ENCODE results near the gene DLG5. TPM values are rescaled to one million over a fixed set of nuclear protein-coding genes. Genes with fewer than 3 reads are reported as not detected.

Gene DLG5
- polyA plus RNA-seq (2013, experiment 1 of 2): 35.0 TPM
- polyA plus RNA-seq (2013, experiment 2 of 2): 33.7 TPM

GRCh38 chr10:77926566-77927401 is at the start of gene DLG5:
DLG5 (minus strand) TSS chr10:77926755; CDS start chr10:77926520, 235 bp downstream.
- H3K27me3 ChIP-seq (ENCODE audit: control insufficient read depth in 1 of 2, insufficient read depth in 1 of 2, low read length in 2 of 2): peaks cover 0 to 4% of the 10 kb centered on the region in 2 experiments
- no peaks in the 10 kb centered on the region for H3K9me3 ChIP-seq (ENCODE audit: control insufficient read depth, low read length)
- peak within 1 kb of the TSS; percentile 90 to 93 for H3K4me3 ChIP-seq (ENCODE audit: insufficient read depth in 1 of 2, low read depth in 1 of 2, low read length in 2 of 2)
- H2AFZ ChIP-seq (ENCODE audit: low read depth, low read length): peak within 1 kb of the TSS; percentile 77
- peak; percentile 55 for DNase-seq
- peak within 1 kb of the TSS; percentile 92 for H3K9ac ChIP-seq (ENCODE audit: low read length)
- peak within 1 kb of the TSS; percentile 39 for H2BK5ac ChIP-seq (ENCODE audit: low read depth, low read length, poor library complexity, severe bottlenecking)
- no peak within 1 kb of the TSS for H3K27ac ChIP-seq (ENCODE audit: low read length, poor library complexity, severe bottlenecking)
- H3K14ac ChIP-seq (ENCODE audit: low read length in 2 of 2): peak within 1 kb of the TSS in 1 of 2 experiments; percentile 96
- peak within 1 kb of the TSS in 1 of 2 experiments; percentile 91 for H3K23ac ChIP-seq (ENCODE audit: low read length in 2 of 2)
- H3K18ac ChIP-seq (ENCODE audit: low read depth in 1 of 2, low read length in 2 of 2): peak within 1 kb of the TSS; percentile 93 to 98
- peak within 1 kb of the TSS; percentile 84 for H4K8ac ChIP-seq (ENCODE audit: low read length)
- peak within 1 kb of the TSS; percentile 94 for H2BK15ac ChIP-seq (ENCODE audit: low read depth, poor library complexity, severe bottlenecking)
- whole genome bisulfite sequencing: 0% methylated on average over 7 of the region's 95 CpGs
- H3K4me1 ChIP-seq (ENCODE audit: control insufficient read depth, insufficient read depth, low read depth, low read length): peaks cover 16% of the 10 kb centered on the region
- peak within 1 kb of the TSS; percentile 81 for H3K4me2 ChIP-seq (ENCODE audit: low read length, poor library complexity, severe bottlenecking)
- no peak within 1 kb of the TSS for H2AK5ac ChIP-seq (ENCODE audit: low read length, severe bottlenecking)
- H4K91ac ChIP-seq (ENCODE audit: low read length): peak within 1 kb of the TSS; percentile 67
- H3K4ac ChIP-seq (ENCODE audit: low read depth in 1 of 2, low read length in 2 of 2): peak within 1 kb of the TSS; percentile 80 to 92
- peaks cover 13% of the 10 kb centered on the region for H3K79me1 ChIP-seq (replicated peaks; ENCODE audit: low read length, poor library complexity, severe bottlenecking)
- peak within 1 kb of the TSS; percentile 87 for H2BK120ac ChIP-seq (ENCODE audit: low read depth, low read length)
- peaks cover 0 to 7% of the 10 kb centered on the region in 2 experiments for H3K36me3 ChIP-seq (ENCODE audit: control insufficient read depth in 1 of 2, insufficient read depth in 2 of 2, low read depth in 1 of 2, low read length in 2 of 2)
- H2BK12ac ChIP-seq (ENCODE audit: low read length in 2 of 2): peak within 1 kb of the TSS; percentile 76 to 95

- Histone ChIP-seq H3K18ac (ENCODE audit: low read depth in 1 of 2, low read length in 2 of 2) (no peak overlapping the region), H3K4ac (ENCODE audit: low read depth in 1 of 2, low read length in 2 of 2) (no peak overlapping the region), H3K14ac (ENCODE audit: low read length in 2 of 2) (no peak overlapping the region), H4K8ac (ENCODE audit: low read length) (peak overlapping the region; percentile 69), H3K27ac (ENCODE audit: low read length, poor library complexity, severe bottlenecking) (no peak overlapping the region), H3K79me1 (replicated peaks; ENCODE audit: low read length, poor library complexity, severe bottlenecking) (peaks cover 3% of the 10 kb centered on the region), H3K9me3 (ENCODE audit: control insufficient read depth, low read length) (no peaks in the 10 kb centered on the region), H3K4me2 (ENCODE audit: low read length, poor library complexity, severe bottlenecking) (no peak overlapping the region), H3K4me3 (ENCODE audit: insufficient read depth in 1 of 2, low read depth in 1 of 2, low read length in 2 of 2) (no peak overlapping the region), H2AFZ (ENCODE audit: low read depth, low read length) (no peak overlapping the region), H2BK5ac (ENCODE audit: low read depth, low read length, poor library complexity, severe bottlenecking) (no peak overlapping the region), H2AK5ac (ENCODE audit: low read length, severe bottlenecking) (no peak overlapping the region), H2BK12ac (ENCODE audit: low read length in 2 of 2) (peak overlapping the region in 1 of 2 experiments; percentile 6), H2BK120ac (ENCODE audit: low read depth, low read length) (no peak overlapping the region), H3K23ac (ENCODE audit: low read length in 2 of 2) (no peak overlapping the region), H2BK15ac (ENCODE audit: low read depth, poor library complexity, severe bottlenecking) (no peak overlapping the region), H3K27me3 (ENCODE audit: control insufficient read depth in 1 of 2, insufficient read depth in 1 of 2, low read length in 2 of 2) (no peaks in the 10 kb centered on the region), H3K36me3 (ENCODE audit: control insufficient read depth in 1 of 2, insufficient read depth in 2 of 2, low read depth in 1 of 2, low read length in 2 of 2) (peaks cover 46 to 52% of the 10 kb centered on the region in 2 experiments), H4K91ac (ENCODE audit: low read length) (no peak overlapping the region), H3K9ac (ENCODE audit: low read length) (peak overlapping the region; percentile 12), H3K4me1 (ENCODE audit: control insufficient read depth, insufficient read depth, low read depth, low read length) (peaks cover 9% of the 10 kb centered on the region)
- DNase-seq: no peak
- WGBS: 94% methylated on average over 9 of the region's 9 CpGs
These were observed 48.6 kb upstream of the DLG5 start for GRCh38 chr10:77975086-77975666.

- no peak overlapping the region for H3K4ac ChIP-seq (ENCODE audit: low read depth in 1 of 2, low read length in 2 of 2)
- no peak overlapping the region for H3K14ac ChIP-seq (ENCODE audit: low read length in 2 of 2)
- no peak overlapping the region for H4K91ac ChIP-seq (ENCODE audit: low read length)
- H3K23ac ChIP-seq (ENCODE audit: low read length in 2 of 2): no peak overlapping the region
- H3K9me3 ChIP-seq (ENCODE audit: control insufficient read depth, low read length): no peaks in the 10 kb centered on the region
- no peak overlapping the region for H2BK5ac ChIP-seq (ENCODE audit: low read depth, low read length, poor library complexity, severe bottlenecking)
- WGBS: 69% methylated on average over 8 of the region's 8 CpGs
- H3K4me1 ChIP-seq (ENCODE audit: control insufficient read depth, insufficient read depth, low read depth, low read length): peaks cover 9% of the 10 kb centered on the region
- H3K27ac ChIP-seq (ENCODE audit: low read length, poor library complexity, severe bottlenecking): no peak overlapping the region
- H2BK15ac ChIP-seq (ENCODE audit: low read depth, poor library complexity, severe bottlenecking): no peak overlapping the region
- H3K36me3 ChIP-seq (ENCODE audit: control insufficient read depth in 1 of 2, insufficient read depth in 2 of 2, low read depth in 1 of 2, low read length in 2 of 2): peaks cover 40 to 46% of the 10 kb centered on the region in 2 experiments
- H2BK12ac ChIP-seq (ENCODE audit: low read length in 2 of 2): no peak overlapping the region
- DNase-seq: peak; percentile 60
- H3K4me2 ChIP-seq (ENCODE audit: low read length, poor library complexity, severe bottlenecking): no peak overlapping the region
- H2AFZ ChIP-seq (ENCODE audit: low read depth, low read length): no peak overlapping the region
- no peak overlapping the region for H3K4me3 ChIP-seq (ENCODE audit: insufficient read depth in 1 of 2, low read depth in 1 of 2, low read length in 2 of 2)
- no peak overlapping the region for H2BK120ac ChIP-seq (ENCODE audit: low read depth, low read length)
- H2AK5ac ChIP-seq (ENCODE audit: low read length, severe bottlenecking): no peak overlapping the region
- no peaks in the 10 kb centered on the region for H3K27me3 ChIP-seq (ENCODE audit: control insufficient read depth in 1 of 2, insufficient read depth in 1 of 2, low read length in 2 of 2)
- no peak overlapping the region for H3K18ac ChIP-seq (ENCODE audit: low read depth in 1 of 2, low read length in 2 of 2)
- peak overlapping the region; percentile 12 for H3K9ac ChIP-seq (ENCODE audit: low read length)
- peaks cover 3% of the 10 kb centered on the region for H3K79me1 ChIP-seq (replicated peaks; ENCODE audit: low read length, poor library complexity, severe bottlenecking)
- H4K8ac ChIP-seq (ENCODE audit: low read length): no peak overlapping the region
These were observed 48.0 kb upstream of the DLG5 start for GRCh38 chr10:77974396-77975074.

- no peaks in the 10 kb centered on the region for H3K9me3 ChIP-seq (ENCODE audit: control insufficient read depth, low read length)
- no peak overlapping the region for H2AK5ac ChIP-seq (ENCODE audit: low read length, severe bottlenecking)
- no peak overlapping the region for H2BK5ac ChIP-seq (ENCODE audit: low read depth, low read length, poor library complexity, severe bottlenecking)
- H3K27ac ChIP-seq (ENCODE audit: low read length, poor library complexity, severe bottlenecking): no peak overlapping the region
- H3K9ac ChIP-seq (ENCODE audit: low read length): no peak overlapping the region
- no peak overlapping the region for H3K4me3 ChIP-seq (ENCODE audit: insufficient read depth in 1 of 2, low read depth in 1 of 2, low read length in 2 of 2)
- peak overlapping the region; percentile 49 to 80 for H2BK12ac ChIP-seq (ENCODE audit: low read length in 2 of 2)
- H4K8ac ChIP-seq (ENCODE audit: low read length): no peak overlapping the region
- H3K27me3 ChIP-seq (ENCODE audit: control insufficient read depth in 1 of 2, insufficient read depth in 1 of 2, low read length in 2 of 2): no peaks in the 10 kb centered on the region
- no peak overlapping the region for H3K14ac ChIP-seq (ENCODE audit: low read length in 2 of 2)
- WGBS: 100% methylated on average over 3 of the region's 5 CpGs
- H2BK120ac ChIP-seq (ENCODE audit: low read depth, low read length): no peak overlapping the region
- no peak overlapping the region for H3K4me2 ChIP-seq (ENCODE audit: low read length, poor library complexity, severe bottlenecking)
- peaks cover 9% of the 10 kb centered on the region for H3K4me1 ChIP-seq (ENCODE audit: control insufficient read depth, insufficient read depth, low read depth, low read length)
- H3K36me3 ChIP-seq (ENCODE audit: control insufficient read depth in 1 of 2, insufficient read depth in 2 of 2, low read depth in 1 of 2, low read length in 2 of 2): peaks cover 28 to 35% of the 10 kb centered on the region in 2 experiments
- H4K91ac ChIP-seq (ENCODE audit: low read length): peak overlapping the region; percentile 4
- DNase-seq: no peak
- H3K79me1 ChIP-seq (replicated peaks; ENCODE audit: low read length, poor library complexity, severe bottlenecking): no peaks in the 10 kb centered on the region
- H3K18ac ChIP-seq (ENCODE audit: low read depth in 1 of 2, low read length in 2 of 2): no peak overlapping the region
- no peak overlapping the region for H2BK15ac ChIP-seq (ENCODE audit: low read depth, poor library complexity, severe bottlenecking)
- no peak overlapping the region for H2AFZ ChIP-seq (ENCODE audit: low read depth, low read length)
- no peak overlapping the region for H3K4ac ChIP-seq (ENCODE audit: low read depth in 1 of 2, low read length in 2 of 2)
- H3K23ac ChIP-seq (ENCODE audit: low read length in 2 of 2): no peak overlapping the region
These were observed 46.7 kb upstream of the DLG5 start for GRCh38 chr10:77973276-77973675.
